ENCODE data around the gene ARRB1. TPM values are rescaled to one million over a fixed set of nuclear protein-coding genes. Genes with fewer than 3 reads are reported as not detected.
A peak's percentile ranks its signal among the peaks of the same experiment; 100 is the strongest.

The ARRB1 gene
- total RNA-seq, 1 donor from 2014 or later = 53.8 TPM

- DNase-seq (ENCODE audit: low read depth, low spot score) = no peak
- Mint-ChIP-seq H3K4me1 (no peaks in the 10 kb centered on the region), H3K4me3 (no peak overlapping the region), H3K27ac (ENCODE audit: unreplicated experiment) (no peak overlapping the region), H3K9me3 (no peaks in the 10 kb centered on the region), H3K36me3 (ENCODE audit: low read depth) (no peaks in the 10 kb centered on the region), H3K27me3 (ENCODE audit: low read depth) (no peaks in the 10 kb centered on the region)
- no peak for TF ChIP-seq CTCF (conservative IDR thresholded peaks at IDR 0.05)
Observed at GRCh38 chr11:75279273-75279672, 72.2 kb downstream of the ARRB1 start.

GRCh38 chr11:75277991-75278790 is 73.3 kb downstream of the ARRB1 start:
- H3K4me1 Mint-ChIP-seq = no peaks in the 10 kb centered on the region
- H3K27me3 Mint-ChIP-seq (ENCODE audit: low read depth) = no peaks in the 10 kb centered on the region
- no peak overlapping the region for H3K4me3 Mint-ChIP-seq
- TF ChIP-seq CTCF (conservative IDR thresholded peaks at IDR 0.05) = no peak
- H3K36me3 Mint-ChIP-seq (ENCODE audit: low read depth) = no peaks in the 10 kb centered on the region
- no peaks in the 10 kb centered on the region for H3K9me3 Mint-ChIP-seq
- DNase-seq (ENCODE audit: low read depth, low spot score) = no peak
- no peak overlapping the region for H3K27ac Mint-ChIP-seq (ENCODE audit: unreplicated experiment)

- no peak overlapping the region for H3K4me3 Mint-ChIP-seq
- no peak for DNase-seq (ENCODE audit: low read depth, low spot score)
- no peak for TF ChIP-seq CTCF (conservative IDR thresholded peaks at IDR 0.05)
- H3K9me3 Mint-ChIP-seq = no peaks in the 10 kb centered on the region
- no peaks in the 10 kb centered on the region for H3K36me3 Mint-ChIP-seq (ENCODE audit: low read depth)
- H3K27me3 Mint-ChIP-seq (ENCODE audit: low read depth) = no peaks in the 10 kb centered on the region
- no peaks in the 10 kb centered on the region for H3K4me1 Mint-ChIP-seq
- H3K27ac Mint-ChIP-seq (ENCODE audit: unreplicated experiment) = no peak overlapping the region
Observed at GRCh38 chr11:75277211-75277805, 74.2 kb downstream of the ARRB1 start.

- no peaks in the 10 kb centered on the region for H3K27me3 Mint-ChIP-seq (ENCODE audit: low read depth)
- H3K36me3 Mint-ChIP-seq (ENCODE audit: low read depth) = no peaks in the 10 kb centered on the region
- peak overlapping the region; percentile 3 for H3K27ac Mint-ChIP-seq (ENCODE audit: unreplicated experiment)
- H3K4me3 Mint-ChIP-seq = no peak overlapping the region
- no peaks in the 10 kb centered on the region for H3K9me3 Mint-ChIP-seq
- no peak for TF ChIP-seq CTCF (conservative IDR thresholded peaks at IDR 0.05)
- DNase-seq (ENCODE audit: low read depth, low spot score) = no peak
- H3K4me1 Mint-ChIP-seq = no peaks in the 10 kb centered on the region
Observed at GRCh38 chr11:75276686-75277085, 74.8 kb downstream of the ARRB1 start.

GRCh38 chr11:75276186-75276585 is 75.3 kb downstream of the ARRB1 start:
- H3K4me3 Mint-ChIP-seq = no peak overlapping the region
- no peak overlapping the region for H3K27ac Mint-ChIP-seq (ENCODE audit: unreplicated experiment)
- H3K36me3 Mint-ChIP-seq (ENCODE audit: low read depth) = no peaks in the 10 kb centered on the region
- no peak for TF ChIP-seq CTCF (conservative IDR thresholded peaks at IDR 0.05)
- H3K27me3 Mint-ChIP-seq (ENCODE audit: low read depth) = no peaks in the 10 kb centered on the region
- H3K4me1 Mint-ChIP-seq = no peaks in the 10 kb centered on the region
- no peak for DNase-seq (ENCODE audit: low read depth, low spot score)
- no peaks in the 10 kb centered on the region for H3K9me3 Mint-ChIP-seq
